GM13976 (cell line): Measurements from ENCODE around the gene PNLIPRP2.

Experiments used
- DNase-seq: peaks from one replicate; pipeline ENCODE4 v3.0.0; 2012; ENCODE audit warnings: low spot score
- in situ Hi-C: fragments of 300-500 bp; cut with MboI; formaldehyde crosslinking; loops from one replicate; pipeline ENCODE4 v1.12.0; 2022; ENCODE audit warnings: low sequenced_read_pairs, mixed read lengths, inconsistent platforms; ENCODE audit not compliant: unreplicated experiment
- TF ChIP-seq, protein P1 (sequence below): IDR thresholded peaks from 2 replicates; pipeline ENCODE4 v1.5.1; 2012; ENCODE audit warnings: borderline replicate concordance, mild to moderate bottlenecking; ENCODE audit not compliant: insufficient read depth; ENCODE audit errors: extremely low read depth, missing control alignments, control extremely low read depth

PNLIPRP2 gene

DNA sequence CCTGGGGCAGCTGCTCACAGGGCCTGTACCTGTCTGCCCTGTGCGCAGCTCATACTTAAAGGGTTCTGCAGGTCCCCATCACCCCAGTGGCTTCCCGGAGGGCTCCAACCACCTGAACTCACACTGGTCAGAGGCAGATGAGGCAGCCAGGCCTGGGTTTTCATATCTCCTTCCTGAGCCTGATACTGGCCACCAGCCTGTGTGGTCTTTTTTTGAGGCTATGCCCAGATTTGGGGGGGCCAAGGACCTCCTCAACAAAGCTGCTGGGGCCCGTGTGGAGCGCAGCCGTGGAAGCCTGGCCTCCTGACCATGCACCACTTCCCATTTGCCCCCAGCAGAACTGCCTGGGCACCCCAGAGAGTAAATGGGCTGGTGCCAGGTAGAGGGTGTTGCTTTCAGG is 25.7 kb downstream of the PNLIPRP2 start:
- TF ChIP-seq, protein P1, sequence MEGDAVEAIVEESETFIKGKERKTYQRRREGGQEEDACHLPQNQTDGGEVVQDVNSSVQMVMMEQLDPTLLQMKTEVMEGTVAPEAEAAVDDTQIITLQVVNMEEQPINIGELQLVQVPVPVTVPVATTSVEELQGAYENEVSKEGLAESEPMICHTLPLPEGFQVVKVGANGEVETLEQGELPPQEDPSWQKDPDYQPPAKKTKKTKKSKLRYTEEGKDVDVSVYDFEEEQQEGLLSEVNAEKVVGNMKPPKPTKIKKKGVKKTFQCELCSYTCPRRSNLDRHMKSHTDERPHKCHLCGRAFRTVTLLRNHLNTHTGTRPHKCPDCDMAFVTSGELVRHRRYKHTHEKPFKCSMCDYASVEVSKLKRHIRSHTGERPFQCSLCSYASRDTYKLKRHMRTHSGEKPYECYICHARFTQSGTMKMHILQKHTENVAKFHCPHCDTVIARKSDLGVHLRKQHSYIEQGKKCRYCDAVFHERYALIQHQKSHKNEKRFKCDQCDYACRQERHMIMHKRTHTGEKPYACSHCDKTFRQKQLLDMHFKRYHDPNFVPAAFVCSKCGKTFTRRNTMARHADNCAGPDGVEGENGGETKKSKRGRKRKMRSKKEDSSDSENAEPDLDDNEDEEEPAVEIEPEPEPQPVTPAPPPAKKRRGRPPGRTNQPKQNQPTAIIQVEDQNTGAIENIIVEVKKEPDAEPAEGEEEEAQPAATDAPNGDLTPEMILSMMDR = no peak
- DNase-seq = no peak
- in situ Hi-C loops = no loop called here

GRCh38 chr10:116648903-116649302 is 28.1 kb downstream of the PNLIPRP2 start:
- TF ChIP-seq, protein P1 = no peak
- DNase-seq = no peak
- in situ Hi-C loops = no loop called here

DNA sequence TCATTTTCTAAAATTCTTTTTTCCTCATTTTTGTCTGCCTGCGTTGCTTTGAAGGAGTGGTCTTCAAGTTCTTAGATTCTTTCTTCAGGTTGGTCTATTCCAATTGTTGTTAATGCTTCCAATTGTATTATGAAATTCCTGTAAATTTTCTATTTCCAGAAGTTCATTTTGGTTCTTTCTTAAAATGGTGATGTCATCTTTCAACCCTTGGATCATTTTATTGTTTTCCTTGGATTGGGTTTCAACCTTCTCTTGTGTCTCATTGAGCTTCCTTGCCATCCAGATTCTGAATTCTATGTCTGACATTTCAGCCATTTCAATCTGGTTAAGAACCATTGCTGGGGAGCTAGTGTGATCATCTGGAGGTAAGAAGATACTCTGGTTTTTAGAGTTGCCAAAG is 33.1 kb downstream of the PNLIPRP2 start:
- in situ Hi-C loops = no loop called here
- no peak for DNase-seq
- TF ChIP-seq, protein P1 = no peak

- no peak for DNase-seq
- in situ Hi-C loops = no loop called here
These were observed 34.1 kb downstream of the PNLIPRP2 start for GRCh38 chr10:116654816-116655215.

DNA sequence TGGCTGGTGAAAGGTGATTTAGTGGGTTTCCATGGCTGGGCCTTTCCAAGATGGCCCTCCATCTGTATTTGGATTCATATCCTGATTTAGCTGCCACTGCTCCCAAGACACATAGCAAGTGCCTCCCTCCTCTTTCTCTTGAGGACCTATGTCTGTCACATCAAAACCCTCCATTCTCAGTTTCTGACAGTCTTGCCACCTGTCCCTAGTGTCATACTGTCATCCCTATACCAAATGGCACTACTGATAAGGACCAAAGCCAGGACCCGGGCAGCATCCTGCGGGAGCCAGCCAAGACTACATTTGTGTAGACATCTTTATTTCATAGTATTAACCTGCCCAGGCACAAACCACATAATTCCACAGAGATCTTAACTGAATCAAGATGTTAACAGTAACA is 34.8 kb downstream of the PNLIPRP2 start:
- DNase-seq = no peak
- in situ Hi-C loops = no loop called here
- TF ChIP-seq, protein P1 = no peak

More at GRCh38 chr10:116654816-116655215, 34.1 kb downstream of the PNLIPRP2 start:
- TF ChIP-seq, protein P1 = no peak

- TF ChIP-seq, protein P1 = no peak
- in situ Hi-C loops = no loop called here
These were observed 35.3 kb downstream of the PNLIPRP2 start for GRCh38 chr10:116656044-116656443.

More at GRCh38 chr10:116656044-116656443, 35.3 kb downstream of the PNLIPRP2 start:
- no peak for DNase-seq
